ENCODE results near the gene HEATR9.
A peak's percentile ranks its signal among the peaks of the same experiment; 100 is the strongest.
"Not testable (repeated sequence)": the region's sequence is repeated elsewhere in the genome, so short reads cannot be mapped to it uniquely, and the experiment has no call there.

Gene HEATR9, protein sequence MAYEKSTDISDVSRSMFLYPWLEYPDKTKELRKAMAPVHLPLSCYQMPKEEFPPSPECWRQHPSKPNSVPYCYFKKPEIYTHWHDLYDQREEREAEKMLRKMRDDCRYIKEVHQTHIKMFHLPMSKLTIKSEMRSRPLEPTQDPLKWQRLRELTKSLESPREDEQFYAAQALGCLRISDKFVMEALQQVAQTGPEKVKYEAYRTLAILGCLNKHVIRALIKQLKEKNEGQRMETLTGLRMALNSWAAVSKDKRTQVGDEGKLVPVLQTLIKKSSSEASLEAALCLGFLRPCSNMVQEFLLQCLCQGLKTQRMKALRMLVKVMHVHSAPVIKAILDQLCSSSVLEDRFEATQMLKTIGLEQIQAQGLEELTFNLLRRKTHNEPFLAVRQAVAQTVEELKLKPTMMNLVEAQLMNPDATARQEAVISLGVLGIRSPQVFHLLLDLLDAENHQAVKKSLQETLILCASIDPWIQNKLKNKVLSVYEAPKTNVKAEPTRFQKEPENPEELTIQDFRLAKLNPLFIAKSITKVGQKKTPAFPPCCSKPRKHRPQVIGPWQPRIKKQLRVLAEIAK

DNA sequence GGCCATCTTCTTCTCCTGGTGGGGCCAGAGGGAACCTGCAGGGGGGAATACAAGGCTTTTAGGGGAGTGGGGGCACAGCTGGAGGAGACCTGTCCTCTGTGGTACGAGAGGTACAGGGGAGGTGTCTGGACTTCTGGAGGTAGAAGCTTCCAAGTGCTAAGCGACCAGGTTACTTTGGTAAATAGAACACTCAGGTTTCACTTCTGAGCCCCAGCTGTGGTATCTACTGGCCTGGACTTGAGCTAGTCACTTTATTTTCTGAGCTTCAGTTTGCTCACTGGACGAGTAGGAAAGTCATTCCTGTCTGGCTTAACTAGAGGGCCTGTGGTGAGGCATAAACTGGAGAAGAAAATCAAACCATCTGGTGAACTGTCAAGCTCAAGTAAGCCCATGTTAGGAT, at the start of gene HEATR9:
TSS of gene HEATR9 (minus strand) at position 155 of the 400 bp plus-strand sequence. CDS start at position 6, 149 bp downstream.
- no peak for DNase-seq (ENCODE audit: low spot score)
- no peak for FAIRE-seq

DNA sequence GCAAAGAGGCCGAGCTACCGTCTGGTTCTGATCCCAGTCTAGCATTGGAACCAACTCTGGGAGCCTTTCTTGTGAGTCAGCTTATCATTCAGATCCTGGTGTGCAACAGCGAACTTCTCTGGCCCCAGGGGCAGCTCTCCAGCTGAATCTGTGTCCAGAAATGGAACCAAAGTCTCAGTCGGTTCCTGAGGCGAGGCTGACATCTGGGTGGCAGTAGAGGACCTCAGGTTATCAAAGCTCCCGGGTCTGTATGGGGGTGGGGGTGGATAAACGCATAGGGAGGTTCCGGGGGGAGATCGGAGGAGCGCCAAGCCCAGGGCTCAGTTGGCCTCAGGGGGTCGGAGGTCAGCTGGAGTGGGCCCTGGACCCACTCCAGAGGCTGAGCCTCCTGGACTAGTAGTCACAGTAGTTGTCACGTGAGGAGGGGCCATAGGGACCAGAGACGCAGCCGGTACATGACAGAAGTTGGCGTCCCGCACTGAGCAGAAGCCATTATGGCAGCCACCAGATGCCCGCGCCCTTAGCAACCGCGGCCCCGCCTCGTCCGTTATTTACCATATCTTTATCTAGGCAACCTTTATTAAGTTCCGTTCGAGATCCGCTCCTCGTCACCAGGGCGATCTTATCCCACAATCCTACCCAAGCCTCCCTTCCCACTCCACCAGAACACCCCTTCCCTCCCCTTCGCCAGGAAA, 49.0 kb upstream of the HEATR9 start:
- FAIRE-seq (no peak), DNase-seq (ENCODE audit: low spot score) (no peak)

DNA sequence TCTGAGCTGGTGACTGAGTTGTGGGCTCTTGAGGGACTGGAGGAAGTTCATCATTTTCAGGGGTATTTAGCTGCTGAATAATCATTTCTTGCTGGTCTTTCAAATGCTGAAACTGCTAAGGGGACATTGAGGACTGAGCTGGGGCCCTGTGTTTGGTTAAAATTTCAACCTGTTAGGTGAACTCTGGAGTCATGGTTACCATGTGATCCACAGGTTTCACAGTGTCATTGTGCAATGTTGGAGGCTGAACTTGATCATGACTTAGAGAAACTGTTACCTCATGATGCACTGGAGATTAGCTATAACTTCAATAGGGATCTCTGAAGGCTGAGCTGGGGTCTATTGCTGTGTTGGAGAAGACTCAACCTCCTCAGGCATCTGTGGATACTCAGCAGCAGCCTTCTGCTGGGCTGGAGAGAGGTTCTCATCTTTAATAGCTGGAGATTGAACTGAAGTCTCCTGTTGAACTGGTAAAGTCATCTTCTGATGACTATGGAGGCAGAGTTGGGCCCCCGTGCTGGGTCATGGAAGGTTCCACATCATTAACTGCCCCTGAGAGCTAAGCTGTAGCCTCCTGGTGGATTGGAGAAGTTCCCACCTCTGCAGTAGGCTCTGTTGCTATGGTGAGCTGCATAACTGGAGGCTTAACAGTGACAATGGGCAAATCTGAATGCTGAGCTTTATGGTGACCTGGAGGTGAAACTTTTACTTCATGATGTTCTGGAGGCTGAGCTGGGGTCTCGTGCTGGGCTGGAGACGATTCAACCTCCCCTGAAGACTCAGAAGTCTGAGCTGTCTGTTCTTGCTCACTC, 46.7 kb upstream of the HEATR9 start:
- FAIRE-seq (no peak), DNase-seq (ENCODE audit: low spot score) (peak; percentile 5)

DNA sequence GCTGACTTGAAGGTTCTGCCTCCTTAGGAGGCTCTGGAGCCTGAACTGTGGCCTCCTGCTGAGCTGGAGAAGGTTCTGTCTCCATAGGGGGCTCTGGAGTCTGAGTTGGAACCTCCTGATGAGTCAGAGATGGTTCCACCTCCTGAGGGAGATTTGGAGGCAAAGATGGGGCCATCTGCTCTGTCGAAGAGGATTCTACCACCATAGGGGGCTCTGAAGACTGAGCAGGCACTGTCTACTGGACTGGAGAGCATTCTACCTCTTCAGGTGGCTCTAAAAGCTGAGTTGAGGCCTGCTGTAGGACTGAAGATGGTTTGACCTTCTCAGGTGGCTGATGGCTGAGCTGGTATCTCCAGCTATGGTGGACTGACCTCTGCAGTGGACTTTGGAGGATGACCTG, 45.7 kb upstream of the HEATR9 start:
- DNase-seq (ENCODE audit: low spot score) (no peak), FAIRE-seq (no peak)

DNA sequence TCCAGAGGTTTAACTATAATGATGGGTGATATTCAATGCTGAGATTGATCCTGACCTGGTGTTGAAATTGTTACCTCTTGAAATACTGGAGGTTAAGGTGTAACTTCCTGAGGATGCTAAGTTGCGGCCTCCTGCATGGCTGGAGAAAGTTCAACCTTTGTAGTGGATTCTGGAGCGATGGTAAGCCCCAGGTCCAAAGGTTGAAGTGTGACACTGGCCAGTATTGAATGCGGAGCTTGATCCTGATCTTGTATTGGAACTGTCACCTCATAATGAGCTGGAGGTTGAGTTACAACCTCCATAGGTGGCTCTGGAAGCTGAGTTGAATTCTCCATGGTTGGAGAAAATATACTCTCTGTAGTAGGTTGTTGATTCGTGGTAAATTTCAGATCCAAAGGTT, 44.9 kb upstream of the HEATR9 start:
- no peak for DNase-seq (ENCODE audit: low spot score)
- FAIRE-seq, result no peak

DNA sequence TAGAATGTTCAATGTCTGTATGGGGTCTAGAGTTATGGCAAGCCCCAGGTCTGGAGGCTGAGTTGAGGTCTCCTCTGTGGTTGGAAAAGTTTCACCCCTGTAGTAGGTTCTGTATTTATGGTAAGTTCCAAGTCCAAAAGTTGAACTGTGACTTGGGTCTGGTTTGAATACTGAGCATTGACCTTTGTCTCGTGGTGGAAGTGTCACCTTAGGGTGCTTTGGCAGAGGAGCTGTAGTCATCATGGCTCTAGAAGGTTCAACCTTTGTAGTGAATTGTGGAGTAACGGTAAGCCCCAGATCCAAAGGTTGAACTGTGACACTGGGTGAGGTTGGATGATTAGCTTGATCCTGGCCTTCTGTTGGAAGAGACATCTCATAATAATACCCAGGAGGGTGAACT, 44.3 kb upstream of the HEATR9 start:
- DNase-seq (ENCODE audit: low spot score) (no peak), FAIRE-seq (no peak)

DNA sequence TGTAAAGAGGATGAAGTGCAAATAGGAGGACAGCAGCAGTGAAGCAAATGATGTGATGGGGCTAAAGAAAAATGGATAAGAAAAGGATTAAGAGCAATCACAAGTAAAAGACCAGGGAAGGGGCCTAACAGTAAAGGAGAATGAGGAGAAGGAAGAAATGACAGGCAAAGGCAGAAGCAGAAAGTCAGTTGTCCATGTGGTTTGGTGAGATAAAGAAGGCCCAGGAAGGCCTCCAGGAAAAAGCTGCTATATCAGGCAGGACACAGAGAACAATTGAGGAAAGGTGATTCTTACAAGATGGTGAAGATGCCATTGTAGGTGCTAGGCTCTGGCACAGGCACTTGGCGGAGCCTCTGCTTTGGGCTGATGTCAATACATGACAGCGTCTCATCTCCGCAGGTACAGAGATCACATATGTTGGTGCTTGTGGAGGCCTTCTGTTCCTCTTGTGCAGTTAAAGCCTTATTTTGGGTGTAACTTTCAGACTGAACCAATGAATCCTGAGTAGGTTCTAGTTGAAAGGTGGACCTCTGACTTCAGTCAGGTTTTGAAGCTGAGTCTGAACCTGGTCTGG, 43.7 kb upstream of the HEATR9 start:
- FAIRE-seq (no peak), DNase-seq (ENCODE audit: low spot score) (no peak)

DNA sequence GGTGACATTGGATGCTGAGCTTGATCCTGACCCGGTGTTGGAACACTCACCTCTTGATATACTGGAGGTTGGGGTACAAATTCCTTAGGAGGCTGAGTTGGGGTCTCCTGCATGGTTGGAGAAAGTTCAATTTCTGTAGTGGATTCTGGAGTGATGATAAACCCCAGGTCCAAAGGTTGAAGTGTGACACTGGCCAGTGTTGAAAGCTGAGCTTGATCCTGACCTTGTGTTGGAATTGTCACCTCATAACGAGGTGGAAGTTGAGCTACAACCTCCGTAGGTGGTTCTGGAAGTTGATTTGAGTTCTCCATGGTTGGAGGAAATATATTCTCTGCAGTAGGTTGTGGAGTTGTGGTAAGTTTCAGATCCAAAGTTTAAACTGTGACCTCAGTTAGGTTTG, 40.7 kb upstream of the HEATR9 start:
- DNase-seq (ENCODE audit: low spot score) (no peak), FAIRE-seq (no peak)

DNA sequence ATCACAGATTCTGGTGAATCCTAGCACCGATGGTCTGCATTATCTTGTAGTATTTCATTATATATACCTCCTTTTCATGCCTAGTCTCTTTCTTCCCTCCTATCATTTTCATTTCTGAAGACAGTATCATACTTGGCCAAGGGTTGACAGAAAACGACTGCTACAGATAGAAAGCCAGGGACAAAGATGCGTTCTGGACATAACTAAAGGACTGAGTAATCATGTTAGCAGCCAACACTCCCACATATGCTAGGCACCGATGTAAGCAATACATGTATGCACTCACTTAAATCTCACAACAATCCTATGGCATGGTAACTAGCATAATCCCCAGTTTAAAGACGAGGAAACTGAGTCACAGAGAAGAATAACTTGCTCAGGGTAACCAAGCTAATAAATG, 39.0 kb upstream of the HEATR9 start:
- DNase-seq (ENCODE audit: low spot score) (no peak), FAIRE-seq (no peak)

DNA sequence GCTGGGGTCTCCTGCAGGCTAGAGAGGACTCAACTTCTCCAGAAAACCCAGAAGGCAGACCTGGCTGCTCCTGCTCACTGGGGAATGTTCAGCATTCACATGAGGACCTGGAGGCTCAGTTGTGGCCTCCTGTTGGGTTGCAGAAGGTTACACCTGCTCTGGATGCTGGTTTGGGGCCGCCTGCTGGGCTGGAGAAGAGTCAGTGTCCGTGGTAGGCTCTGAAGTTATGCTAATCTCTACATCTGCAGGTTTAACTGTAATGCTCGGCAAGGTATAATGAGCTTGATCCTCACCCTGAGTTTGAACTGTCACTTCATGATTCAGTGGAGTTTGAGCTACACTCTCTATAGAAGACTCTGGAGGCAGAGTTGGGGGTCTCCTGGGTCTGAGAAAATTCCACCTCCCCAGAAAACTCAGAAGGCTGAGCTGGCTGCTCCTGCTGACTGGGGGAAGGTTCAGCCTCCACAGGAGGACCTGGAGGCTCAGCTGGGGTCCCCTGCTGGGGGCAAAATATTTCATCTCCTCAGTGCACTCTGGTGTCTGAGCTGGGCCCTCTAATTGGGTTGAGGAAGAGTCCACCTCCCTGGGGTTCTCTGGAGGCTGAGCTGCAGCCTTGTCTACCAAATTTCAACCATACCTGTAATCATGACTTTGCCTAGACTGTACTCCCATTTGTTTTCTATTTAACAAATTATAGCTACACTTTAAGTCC, 38.4 kb upstream of the HEATR9 start:
- DNase-seq (ENCODE audit: low spot score) (no peak), FAIRE-seq (no peak)

DNA sequence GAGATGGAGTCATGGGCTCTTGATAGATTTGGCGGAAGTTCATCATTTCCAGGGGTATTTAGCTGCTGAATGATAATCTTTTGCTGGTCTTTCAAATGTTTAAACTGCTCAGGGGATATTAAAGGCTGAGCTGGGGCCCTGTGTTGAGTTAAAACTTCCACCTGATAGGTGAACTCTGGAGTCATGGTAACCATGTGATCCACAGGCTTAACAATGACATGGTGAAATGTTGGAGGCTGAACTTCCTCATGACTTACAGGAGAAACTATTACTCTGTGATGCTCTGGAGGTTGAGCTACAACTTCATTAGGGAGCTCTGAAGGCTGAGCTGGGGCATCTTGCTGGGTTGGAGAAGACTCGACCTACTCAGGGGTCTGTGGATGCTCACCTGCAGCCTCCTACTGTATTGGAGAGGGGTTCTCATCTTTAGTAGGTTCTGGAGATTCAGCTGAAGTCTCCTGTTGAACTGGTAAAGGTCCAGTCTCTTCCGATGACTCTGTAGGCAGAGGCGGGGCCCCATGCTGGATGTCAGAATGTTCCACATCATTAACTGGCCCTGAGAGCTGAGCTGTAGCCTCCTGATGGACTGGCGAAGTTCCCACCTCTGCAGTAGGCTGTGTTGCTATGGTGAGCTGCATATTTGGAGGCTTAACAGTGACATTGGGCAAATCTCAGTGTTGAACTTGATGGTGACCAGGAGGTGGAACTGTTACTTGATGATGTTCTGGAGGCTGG, 37.7 kb upstream of the HEATR9 start:
- no peak for FAIRE-seq
- peak; percentile 40 for DNase-seq (ENCODE audit: low spot score)

DNA sequence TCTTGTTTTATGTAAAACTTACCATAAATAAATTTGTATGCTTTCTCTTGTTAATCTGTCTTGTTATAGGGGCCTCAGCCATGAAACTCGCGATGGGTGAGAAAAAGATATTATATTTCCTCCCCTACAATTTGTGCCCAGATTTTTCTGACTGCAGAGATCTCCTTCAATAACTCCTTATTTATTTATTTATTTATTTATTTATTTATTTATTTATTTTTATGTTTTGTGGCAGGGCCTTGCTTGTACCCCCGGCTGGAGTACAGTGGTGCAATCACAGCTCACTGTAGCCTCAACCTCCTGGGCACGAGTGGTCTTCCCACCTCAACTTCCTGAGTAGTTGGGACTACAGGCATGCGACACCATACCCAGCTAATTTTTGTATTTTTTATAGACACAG, 34.8 kb upstream of the HEATR9 start:
- no peak for FAIRE-seq
- no peak for DNase-seq (ENCODE audit: low spot score)

DNA sequence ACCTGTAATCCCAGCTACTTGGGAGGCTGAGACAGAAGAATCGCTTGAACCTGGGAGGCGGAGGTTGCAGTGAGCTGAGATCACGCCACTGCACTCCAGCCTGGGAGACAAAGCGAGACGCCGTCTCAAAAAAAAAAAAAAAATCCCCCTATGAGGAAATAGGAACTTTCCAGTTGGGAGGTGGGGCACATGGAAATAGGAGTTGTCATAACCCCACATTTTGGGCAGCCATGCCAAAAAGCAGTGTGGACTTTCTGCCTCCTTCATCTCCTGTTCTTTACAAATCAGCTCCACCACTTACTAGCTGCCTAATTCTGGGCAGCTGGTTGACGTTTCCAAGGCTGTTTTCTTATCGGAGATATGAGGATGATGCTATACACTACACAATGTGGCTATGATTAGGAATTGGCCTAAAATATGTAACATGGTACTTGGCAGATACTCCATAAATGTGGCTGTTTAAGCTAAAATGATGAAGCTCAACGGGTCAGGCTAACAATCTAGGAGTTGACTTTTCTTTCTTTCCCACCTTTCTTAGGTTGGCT, 33.0 kb upstream of the HEATR9 start:
- FAIRE-seq, result no peak

DNA sequence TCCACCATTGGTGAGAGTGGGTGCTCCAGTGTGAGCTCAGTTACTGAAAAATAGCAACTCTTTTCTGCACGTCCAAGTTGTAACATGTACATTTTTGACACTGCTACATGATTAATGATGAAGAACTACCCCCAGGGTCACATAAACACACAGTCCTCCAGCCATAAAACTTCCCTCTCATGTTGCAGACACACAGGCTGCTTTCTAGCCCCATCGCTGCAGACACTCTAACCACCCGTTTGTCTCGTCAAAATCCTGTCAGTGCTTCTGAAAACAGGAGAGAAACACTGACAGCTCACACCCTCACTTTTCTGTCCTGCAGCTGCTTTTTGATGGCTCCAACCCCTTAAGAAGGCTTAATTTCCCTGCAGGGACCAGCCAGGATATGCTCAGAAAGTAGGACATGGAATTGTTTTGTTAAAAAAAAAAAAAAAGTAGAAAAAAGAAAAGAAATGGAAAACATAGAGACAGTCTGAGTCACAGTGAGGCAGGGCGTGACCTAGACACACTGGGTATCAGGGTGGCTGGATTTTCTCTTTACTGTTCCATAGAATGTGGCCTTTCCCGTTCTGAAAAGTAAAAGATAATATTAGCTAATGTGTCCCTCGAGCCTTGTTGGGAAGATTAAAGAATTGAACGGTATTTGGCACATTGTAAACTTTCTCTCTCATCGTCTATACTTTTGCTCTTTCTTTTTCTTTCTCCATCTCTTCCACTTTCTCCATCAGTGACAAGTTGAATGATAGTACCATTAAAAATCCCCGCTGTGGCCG, 32.2 kb upstream of the HEATR9 start:
- FAIRE-seq, result no peak
- DNase-seq (ENCODE audit: low spot score), result no peak

More for the DNA sequence above, 33.0 kb upstream of the HEATR9 start:
- DNase-seq (ENCODE audit: low spot score), result no peak

DNA sequence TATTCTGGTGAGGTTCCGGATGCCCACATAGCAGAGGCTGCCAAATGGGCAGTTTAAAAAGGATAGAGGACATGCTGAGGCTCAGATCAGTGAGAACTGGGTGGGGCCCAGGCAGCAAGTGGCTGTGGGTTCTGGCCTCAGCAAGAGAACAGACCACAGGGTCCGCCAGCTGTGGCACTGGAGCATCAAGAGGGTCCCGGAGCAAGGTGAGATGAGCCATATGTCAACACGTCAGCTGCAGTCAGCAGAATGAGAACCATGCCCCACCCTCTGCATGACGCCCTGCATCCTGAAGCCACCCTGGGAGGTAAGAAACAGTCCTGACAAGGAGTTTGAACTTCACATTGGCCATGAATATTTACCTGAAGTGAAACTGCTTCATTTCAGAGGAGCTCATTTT, 31.6 kb upstream of the HEATR9 start:
- FAIRE-seq (no peak), DNase-seq (ENCODE audit: low spot score) (no peak)

DNA sequence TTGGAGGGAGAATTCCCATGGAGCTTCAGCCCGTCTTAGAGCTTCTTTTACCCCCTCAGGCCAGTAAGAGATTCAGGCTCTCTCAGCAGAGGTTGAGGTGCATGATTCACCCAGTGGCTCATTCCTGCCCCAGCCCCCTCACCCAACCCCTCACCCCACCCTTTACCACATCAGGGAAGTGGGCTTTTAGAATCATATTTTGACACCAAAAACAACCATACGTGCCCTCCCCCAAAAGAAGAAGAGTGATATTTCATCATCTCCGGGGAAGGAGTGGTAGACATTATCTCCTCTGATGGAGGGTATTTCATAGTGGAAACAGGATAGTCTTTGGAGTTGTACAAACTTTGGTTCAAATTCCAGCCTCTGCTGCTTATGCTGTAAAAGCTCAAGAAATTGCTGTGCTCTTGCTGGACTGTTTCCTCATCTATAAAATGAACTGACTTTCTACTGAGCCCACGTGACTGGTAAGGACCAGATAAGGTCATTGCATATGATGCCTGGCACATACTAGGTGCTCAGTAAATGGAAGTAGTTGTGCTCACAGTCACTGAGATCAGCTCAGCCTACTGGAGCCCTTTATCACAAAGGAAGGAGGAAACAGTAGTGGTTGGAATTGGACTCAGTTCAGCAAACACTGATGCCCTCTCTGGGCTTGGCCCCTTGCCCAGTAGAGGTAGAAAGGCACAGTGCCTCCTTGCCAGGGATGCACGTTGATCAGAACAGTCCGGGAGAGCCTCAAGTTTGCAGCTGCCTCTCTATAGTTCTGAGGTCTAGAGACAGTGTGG, 29.8 kb upstream of the HEATR9 start:
- FAIRE-seq (no peak), DNase-seq (ENCODE audit: low spot score) (peak; percentile 40)

DNA sequence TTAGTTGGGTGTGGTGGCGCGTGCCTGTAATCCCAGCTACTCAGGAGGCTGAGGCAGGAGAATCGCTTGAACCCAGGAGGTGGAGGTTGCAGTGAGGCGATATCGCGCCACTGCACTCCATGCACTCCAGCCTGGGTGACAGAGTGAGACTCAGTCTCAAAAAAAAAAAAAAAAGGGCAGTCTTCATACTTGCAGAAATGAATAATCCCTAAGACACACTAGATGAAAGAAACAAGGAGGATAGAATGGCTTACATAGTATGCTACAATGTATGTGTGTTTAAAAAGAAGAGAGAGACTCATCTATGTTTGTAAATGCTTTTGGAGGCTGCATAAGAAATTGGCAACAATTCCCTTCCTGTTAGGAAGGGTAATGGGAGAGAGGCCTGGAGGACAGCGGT, 29.1 kb upstream of the HEATR9 start:
- not testable (repeated sequence) for FAIRE-seq; DNase-seq (ENCODE audit: low spot score)

Data from RCC 7860 (cell line).